Left forelimb (tissue), 1 donor: ENCODE results near the gene NEB.

ENCODE experiments used
- DNase-seq: peaks from one replicate; pipeline ENCODE4 v3.0.0-alpha.2; 2018; ENCODE audit warnings: low spot score

Gene NEB

GRCh38 chr2:151733771-151734672 lies at the start of gene NEB:
Gene NEB, minus strand, starts transcription at chr2:151734476. Its CDS starts 1,320 bp downstream, at chr2:151733156.
- DNase-seq = no peak

GRCh38 chr2:151783133-151783520 lies 48.9 kb upstream of the NEB start:
- DNase-seq = no peak

GRCh38 chr2:151782378-151783132 lies 48.3 kb upstream of the NEB start:
- no peak for DNase-seq

- no peak for DNase-seq
Measured at GRCh38 chr2:151781642-151782041, 47.4 kb upstream of the NEB start.

GRCh38 chr2:151780938-151781337 lies 46.7 kb upstream of the NEB start:
- DNase-seq = no peak

- DNase-seq = no peak
Measured at GRCh38 chr2:151777935-151778334, 43.7 kb upstream of the NEB start.

- no peak for DNase-seq
Measured at GRCh38 chr2:151777487-151777886, 43.2 kb upstream of the NEB start.

GRCh38 chr2:151776367-151776766 lies 42.1 kb upstream of the NEB start:
- no peak for DNase-seq

GRCh38 chr2:151775057-151775740 lies 40.9 kb upstream of the NEB start:
- DNase-seq = no peak

- DNase-seq = no peak
Measured at GRCh38 chr2:151774506-151774905, 40.2 kb upstream of the NEB start.

GRCh38 chr2:151771599-151772358 lies 37.5 kb upstream of the NEB start:
- DNase-seq = no peak

- no peak for DNase-seq
Measured at GRCh38 chr2:151770995-151771394, 36.7 kb upstream of the NEB start.

- DNase-seq = no peak
Measured at GRCh38 chr2:151769606-151770005, 35.3 kb upstream of the NEB start.

GRCh38 chr2:151767536-151767935 lies 33.3 kb upstream of the NEB start:
- DNase-seq = no peak

- no peak for DNase-seq
Measured at GRCh38 chr2:151766437-151767153, 32.3 kb upstream of the NEB start.

- no peak for DNase-seq
Measured at GRCh38 chr2:151765760-151766410, 31.6 kb upstream of the NEB start.

- DNase-seq = no peak
Measured at GRCh38 chr2:151762694-151763093, 28.4 kb upstream of the NEB start.

GRCh38 chr2:151761687-151762086 lies 27.4 kb upstream of the NEB start:
- no peak for DNase-seq

- DNase-seq = no peak
Measured at GRCh38 chr2:151761193-151761592, 26.9 kb upstream of the NEB start.

- no peak for DNase-seq
Measured at GRCh38 chr2:151760139-151760650, 25.9 kb upstream of the NEB start.
